Measurements from ENCODE around the gene RPP25L.

DNA sequence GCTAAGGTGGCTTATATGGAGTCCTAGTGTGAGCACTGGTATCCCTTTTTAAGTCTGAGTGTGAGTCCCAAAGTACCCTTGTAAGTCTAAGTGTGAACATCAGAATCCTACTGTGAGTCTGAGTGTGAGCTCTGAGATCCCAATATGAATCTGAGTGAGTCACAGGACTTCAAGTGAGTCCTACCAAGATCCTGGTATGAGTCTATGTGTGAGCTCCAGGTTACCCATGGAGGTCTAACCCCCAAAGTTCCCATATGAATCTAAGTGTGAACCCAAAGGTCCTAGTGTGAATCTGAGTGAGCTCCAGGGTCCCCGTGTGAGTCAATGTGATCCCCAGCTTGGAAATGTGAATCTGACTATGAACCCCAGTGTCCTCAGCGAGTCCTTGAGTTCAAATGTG, 24.6 kb downstream of the RPP25L start:
- TF ChIP-seq, protein P1, sequence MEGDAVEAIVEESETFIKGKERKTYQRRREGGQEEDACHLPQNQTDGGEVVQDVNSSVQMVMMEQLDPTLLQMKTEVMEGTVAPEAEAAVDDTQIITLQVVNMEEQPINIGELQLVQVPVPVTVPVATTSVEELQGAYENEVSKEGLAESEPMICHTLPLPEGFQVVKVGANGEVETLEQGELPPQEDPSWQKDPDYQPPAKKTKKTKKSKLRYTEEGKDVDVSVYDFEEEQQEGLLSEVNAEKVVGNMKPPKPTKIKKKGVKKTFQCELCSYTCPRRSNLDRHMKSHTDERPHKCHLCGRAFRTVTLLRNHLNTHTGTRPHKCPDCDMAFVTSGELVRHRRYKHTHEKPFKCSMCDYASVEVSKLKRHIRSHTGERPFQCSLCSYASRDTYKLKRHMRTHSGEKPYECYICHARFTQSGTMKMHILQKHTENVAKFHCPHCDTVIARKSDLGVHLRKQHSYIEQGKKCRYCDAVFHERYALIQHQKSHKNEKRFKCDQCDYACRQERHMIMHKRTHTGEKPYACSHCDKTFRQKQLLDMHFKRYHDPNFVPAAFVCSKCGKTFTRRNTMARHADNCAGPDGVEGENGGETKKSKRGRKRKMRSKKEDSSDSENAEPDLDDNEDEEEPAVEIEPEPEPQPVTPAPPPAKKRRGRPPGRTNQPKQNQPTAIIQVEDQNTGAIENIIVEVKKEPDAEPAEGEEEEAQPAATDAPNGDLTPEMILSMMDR (IDR thresholded peaks at IDR 0.05; ENCODE audit: low read length): no peak
- no peak for TF ChIP-seq EZH2 (optimal IDR thresholded peaks at IDR 0.05; ENCODE audit: low read depth, low read length)
- TF ChIP-seq EZH2phosphoT487 (IDR thresholded peaks at IDR 0.05; ENCODE audit: low read length): no peak

Data from MM.1S (cell line).